Stimulated activated CD4-positive, alpha-beta T cell treated with anti-CD3 and anti-CD28 coated beads, TNF-alpha, amount 100 ng/mL, for 24 hours (primary cell): ENCODE results near the gene C1orf174.

ENCODE experiments used
- DNase-seq, 3 experiments: peaks; one replicate each; pipeline ENCODE4 v3.0.0-alpha.2; 2020; ENCODE audit warnings: low read depth in 3 of 3

Gene C1orf174

DNA sequence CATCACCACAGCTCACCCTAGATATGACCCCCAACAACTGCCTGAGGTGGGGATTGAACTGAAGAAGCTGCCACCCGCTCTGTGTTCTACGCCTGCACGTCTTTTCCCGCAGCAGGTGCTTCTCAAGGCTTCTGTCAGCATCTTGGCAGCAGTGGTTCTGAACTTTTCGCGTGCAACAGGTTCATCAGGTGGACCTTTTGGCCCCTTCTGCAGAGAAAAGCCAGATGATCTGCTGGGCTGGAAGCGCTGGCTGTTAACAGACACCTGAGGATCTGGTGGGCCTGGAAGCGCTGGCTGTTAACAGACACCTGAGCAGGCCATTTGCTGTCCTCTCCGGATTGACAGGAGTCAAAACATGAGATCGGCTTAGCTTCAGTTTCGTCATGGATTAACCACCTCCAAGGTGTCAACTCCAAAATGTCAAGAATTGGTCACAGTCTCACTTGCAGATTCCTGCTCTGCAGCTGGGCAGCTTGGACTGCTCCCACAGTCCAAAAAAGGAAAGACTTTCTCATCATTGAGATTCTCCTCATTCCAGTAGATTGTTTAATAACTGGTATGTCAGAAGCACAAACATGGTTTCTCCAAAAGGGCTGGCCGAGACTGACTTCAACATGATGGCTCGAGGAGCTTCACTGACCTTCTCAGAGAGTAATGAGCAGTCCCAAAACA lies 4.7 kb downstream of the C1orf174 start:
- DNase-seq = no peak

DNA sequence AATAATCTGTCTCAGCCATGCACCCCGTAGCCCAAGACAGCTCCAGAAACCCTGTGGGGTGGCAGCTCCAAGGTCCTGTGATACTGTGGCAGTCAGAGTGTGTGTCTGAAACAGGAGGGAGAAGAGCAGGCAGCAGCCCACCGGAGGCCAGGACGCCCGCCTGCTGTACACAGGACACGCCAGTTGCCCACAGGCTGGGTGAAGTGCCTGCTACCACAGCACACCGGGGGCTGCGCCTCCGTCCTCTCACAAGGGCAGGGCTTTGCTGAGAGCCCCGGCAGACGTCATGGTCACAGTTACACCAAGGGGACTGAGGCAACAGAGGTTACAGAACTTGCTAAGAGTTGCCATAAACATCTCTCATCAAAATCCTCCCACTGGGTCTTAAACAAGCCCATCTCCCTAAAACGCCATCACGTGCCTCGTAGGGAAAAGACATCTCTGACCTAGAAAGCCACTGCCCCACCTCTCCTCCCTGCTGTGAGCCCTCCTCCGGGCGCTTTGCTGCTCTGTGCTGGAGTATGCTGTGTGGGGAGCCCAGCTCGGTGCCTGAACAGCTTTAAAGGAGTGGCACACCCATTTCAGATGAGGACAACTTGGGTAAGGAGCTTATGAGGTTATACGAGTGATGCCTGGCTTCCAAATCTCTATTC lies 5.3 kb downstream of the C1orf174 start:
- no peak for DNase-seq

DNA sequence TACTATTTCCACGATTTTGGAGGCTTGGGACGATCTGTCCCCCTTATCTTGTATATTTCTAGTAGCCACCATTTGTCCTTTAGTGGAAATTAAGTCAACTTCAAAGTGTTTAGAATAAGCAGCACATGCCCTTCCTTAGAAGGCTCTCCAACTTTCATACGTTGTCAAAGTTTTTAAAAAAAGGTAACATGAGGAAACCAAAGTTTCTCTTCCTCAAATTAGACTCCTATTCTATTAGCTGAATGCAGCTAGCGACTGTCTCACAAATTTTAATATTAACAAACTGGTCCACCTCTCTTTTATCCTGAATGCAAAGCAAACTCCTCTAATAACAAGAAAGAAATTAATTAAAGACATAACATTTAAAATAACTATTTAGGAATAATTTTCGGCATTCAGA lies 6.9 kb downstream of the C1orf174 start:
- no peak for DNase-seq

DNA sequence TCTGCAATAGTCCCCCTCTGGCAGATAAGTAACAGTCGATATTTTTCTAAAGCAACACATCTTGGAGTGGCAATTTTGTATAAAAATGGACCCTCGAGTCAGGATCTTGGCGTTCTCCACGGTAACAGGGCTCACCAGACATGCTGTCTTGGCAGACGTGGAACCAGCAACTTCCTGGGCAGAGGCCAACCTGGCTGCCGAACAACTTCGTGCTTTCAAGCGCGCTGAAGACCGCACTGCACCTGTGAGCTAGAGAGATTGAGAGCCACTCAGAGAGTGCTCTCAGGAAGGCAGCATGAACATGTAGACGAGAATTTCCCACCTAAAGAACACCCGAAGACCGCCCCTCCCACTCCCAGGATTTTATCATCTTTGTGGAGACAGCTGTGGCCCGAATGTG lies 7.3 kb downstream of the C1orf174 start:
- DNase-seq = no peak

DNA sequence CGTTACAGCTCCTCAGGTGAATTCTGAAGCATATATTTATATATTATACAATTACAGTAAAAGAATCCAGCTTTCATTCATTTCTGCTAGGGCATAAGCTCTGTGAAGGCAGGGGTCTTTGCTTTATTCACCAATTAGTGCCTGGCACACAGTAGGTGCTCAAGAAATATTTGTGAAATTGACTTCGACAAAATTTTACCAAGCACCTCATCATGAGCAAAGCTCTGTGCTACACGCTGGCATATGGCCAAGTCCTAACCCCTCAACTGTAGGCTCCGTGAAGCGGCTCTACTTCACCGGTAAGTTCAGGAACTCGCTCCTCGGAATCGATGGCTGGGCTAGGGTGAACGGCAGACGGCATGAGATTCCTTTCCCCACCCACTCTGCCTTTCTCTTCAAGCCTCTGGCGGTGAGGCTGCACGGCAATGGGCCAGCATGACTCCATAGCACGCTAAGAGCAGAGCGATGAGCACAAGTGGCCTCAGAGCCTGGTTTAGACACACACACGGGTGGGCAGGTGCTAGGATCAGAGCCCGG lies 8.7 kb downstream of the C1orf174 start:
- DNase-seq = no peak

DNA sequence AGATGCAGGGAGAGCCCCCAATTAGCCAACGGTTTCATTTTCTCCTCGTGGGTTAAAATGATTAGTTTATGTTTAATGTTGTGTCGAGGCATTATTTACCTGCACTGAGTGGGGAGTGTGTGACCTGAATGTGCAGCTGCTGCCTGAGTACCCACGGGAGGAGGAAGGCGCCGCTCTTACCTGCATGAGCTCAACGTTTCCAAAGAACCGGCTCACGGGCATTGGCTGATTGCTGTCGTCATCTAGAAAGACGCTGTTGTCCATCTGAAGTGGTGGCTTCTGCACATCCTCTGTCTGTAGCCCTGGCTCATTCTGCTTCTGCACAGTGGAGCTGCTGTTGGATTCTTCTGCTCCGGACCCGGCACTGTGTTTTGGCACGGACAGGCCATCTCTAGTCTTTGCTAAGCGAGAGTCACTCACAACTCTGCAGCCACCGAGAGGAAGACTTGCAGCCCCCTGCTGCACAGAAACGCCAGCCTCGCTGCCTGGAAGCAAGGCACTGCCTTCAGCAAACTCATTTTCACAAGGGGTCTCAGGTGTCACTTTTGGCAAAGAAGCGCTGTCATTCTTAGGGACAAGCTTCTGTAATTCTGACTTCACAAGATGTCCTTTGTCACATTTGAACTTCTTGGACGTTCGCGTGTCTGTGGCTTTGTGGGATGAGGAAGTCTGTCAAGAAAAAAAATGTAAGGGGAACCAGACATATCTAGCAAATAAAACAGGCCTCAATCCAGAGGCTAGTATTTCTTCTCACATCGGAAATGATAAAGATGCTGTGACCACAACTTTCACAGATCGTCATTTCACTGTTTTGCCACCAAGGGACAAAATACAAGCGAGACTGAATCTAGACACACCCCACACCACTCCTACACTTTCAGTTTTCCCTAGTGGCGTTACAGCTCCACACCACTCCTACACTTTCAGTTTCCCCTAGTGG lies 9.4 kb downstream of the C1orf174 start:
- no peak for DNase-seq

DNA sequence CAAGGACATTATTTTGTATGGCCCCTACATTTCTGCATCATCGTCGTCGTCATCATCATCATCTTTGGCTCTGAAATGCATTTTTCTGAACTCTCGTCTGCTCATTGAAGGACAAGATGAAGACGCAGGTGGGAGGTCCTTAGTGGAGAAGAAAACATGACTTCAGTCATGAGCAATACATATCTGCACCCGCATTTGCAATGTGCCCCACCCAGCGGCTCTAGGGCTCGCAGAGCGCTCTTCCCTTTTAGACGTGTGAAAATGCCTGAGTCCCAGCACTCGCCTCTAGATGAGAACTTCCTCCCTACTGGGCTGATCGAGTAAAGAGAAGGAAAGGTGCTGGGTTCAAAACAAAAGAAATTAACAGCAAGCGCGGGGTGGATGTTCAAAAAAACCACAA lies 10.1 kb downstream of the C1orf174 start:
- no peak for DNase-seq

DNA sequence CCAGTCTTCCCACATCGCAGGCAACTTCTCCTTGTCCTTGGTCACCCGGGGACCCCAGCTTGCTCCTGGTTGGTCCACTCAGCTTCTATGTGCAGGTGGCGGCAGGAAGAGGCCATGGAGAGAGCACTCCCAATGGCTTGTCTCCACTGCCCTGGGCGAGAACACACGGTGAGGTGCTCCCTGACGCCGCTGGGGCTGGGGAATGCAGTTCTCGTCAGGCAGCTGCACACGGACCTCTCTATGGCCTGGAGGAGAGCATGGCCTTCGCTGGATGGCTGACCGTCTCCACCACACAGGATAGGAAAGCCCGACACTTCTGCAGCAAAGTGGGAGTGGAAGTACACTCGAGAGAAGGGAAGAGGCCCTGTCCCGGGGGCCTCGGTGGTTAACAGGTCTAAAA lies 11.8 kb downstream of the C1orf174 start:
- no peak for DNase-seq

DNA sequence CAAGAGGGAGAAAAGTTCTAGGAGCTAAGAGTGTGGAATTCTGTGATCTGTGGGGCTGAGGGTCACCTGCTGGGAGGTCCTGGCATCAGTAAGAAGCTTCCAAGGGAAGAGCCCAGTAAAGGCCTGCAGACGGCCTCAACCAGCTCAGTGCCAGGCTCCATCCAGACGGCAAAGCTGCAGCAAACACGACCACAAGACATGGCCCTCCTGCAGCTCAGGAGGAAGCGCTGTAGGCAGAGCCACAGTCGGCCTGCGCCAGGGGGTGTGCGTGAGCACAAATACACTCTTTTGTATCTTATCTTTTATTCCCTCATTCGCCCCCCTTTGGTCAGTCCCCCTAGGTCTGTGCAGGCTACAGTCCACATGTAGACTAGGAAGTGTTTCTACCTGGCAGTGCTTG lies 13.4 kb downstream of the C1orf174 start:
- DNase-seq = no peak

DNA sequence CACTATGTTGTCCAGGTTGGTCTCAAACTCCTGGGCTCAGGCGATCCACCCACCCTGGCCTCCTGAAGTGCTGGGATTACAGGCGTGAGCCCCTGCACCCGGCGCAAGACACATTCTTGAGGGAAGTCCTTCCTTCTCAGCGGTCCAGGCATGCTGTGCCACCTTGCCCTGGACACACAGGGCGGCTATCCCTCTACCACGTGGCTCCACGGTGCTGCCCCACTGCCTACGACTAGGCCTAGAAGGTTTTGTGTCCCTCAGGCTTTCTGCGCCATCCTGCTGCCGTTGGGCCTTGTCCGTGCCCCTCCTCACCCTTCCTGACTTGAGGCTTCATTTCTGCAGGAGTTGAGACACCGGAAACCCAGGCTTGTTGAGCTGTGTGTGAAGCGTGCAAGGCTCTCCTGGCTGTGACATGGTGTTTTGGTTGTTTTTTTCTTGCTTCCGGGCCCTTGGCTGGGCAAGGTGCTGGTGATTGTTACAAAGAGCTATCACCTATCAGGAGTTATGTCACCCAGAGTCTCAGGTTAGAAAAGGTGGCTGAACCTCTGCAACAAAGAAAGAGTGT lies 13.9 kb downstream of the C1orf174 start:
- DNase-seq = no peak

DNA sequence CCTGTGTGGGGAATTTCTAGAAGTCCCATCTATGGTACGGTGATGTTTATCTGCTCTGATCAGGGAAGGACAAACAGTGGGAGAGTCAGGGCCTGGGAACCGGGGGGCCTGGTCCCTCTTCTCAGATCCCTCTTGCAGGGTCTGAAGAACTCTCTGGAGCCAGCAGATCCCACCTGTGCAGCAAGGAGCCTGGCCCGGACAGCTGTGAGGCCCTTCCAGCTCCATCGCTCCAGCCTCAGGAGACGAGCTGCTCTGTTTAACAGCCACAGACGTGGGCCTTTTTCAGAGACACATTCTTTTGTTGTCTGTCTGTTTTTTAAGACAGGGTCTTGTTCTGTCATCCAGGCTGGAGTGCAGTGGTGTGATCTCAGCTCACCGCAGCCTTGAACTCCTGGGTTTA lies 14.5 kb downstream of the C1orf174 start:
- DNase-seq = no peak

DNA sequence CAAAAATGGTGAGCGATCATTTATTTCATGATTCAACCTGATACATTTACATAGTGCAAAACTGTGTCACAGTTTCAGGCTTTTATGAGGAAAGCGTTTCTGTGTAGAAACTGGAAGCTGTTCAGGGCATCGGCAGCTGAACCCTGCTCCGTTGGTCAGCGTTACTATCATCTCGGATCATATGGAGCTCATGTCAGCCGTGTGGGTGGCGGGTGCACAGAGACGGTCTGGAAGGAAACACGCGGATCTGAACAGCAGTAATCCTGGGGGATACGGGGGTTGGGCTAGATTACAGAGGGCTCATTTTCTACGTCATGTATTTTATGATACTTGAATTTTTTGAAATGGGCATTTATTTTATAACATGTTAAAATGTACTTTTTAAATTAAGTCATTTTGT lies 15.1 kb downstream of the C1orf174 start:
- no peak for DNase-seq

DNA sequence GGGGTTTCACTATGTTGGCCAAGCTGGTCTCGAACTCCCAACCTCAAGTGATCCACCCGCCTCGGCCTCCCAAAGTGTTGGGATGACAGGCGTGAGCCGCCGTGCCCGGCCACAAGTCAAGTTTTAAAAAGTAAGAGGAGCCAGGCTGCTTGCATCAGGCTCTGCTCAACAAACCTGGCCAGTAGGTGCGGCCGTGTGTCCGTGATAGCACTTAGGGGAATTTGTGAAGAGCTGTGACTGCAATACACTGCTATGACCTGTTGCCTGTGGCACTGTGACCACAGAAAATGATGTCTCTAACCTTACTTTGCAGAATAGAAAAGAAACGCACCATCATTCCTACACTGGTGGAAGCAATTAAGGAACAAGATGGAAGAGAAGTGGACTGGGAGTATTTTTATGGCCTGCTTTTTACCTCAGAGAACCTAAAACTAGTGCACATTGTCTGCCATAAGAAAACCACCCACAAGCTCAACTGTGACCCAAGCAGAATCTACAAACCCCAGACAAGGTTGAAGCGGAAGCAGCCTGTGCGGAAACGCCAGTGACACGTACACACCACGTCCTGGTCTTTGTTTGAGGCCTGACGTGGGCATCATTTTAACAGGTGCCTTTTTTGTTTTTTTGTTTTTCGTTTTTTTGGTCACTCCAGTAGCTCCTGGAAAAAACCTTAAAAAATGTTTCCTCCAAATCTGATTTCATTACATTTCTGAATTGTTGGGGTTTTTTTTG lies 16.7 kb downstream of the C1orf174 start:
- no peak for DNase-seq

DNA sequence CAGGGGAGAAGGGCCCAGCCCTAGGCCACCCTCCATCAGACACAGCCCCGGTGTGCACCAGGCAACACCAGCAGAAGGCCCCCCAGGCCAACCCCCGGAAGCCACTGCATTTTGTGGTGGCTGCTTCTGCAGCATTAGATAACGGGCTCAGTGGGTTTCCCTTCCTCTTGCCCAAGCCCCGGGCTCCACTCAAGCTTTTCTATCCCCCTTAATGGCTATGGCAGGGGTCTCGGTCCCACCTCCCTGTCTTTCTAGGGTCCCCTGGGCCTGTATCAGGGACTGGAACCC lies 18.9 kb downstream of the C1orf174 start:
- DNase-seq = no peak

DNA sequence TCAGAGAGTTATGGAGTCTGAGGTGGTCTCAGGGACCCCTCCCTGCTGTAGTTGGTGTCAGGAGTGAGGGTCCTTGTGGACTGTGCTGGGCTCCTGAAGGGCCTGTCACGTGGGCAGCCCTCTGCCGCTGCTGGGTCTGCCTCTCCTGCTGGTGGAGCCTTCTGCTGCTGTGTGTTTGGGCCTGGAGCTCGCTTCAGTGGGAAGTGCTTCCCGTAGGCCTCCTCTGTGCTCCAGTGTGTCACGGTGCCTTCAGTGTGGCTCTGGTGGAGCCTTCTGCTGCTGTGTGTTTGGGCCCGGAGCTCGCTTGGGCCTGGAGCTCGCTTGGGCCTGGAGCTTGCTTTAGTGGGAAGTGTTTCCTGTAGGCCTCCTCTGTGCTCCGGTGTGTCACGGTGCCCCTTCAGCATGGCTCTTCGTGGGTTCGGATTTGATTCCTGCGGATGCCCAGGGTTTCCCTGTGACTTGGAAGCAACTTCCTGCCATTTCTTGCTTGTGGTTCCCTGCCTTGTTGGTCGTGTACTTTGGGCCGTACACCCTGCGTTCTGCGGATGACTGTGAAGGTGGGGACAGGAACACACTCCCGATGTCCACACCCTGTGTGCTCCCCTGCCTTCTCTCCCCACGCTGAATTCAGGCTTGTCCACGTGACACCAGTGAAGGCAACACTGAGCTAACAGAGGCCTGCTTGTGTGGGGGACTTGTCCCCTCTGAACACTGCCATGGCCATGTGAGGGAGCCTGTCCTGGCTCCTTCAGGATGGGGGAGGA lies 19.5 kb downstream of the C1orf174 start:
- no peak for DNase-seq

DNA sequence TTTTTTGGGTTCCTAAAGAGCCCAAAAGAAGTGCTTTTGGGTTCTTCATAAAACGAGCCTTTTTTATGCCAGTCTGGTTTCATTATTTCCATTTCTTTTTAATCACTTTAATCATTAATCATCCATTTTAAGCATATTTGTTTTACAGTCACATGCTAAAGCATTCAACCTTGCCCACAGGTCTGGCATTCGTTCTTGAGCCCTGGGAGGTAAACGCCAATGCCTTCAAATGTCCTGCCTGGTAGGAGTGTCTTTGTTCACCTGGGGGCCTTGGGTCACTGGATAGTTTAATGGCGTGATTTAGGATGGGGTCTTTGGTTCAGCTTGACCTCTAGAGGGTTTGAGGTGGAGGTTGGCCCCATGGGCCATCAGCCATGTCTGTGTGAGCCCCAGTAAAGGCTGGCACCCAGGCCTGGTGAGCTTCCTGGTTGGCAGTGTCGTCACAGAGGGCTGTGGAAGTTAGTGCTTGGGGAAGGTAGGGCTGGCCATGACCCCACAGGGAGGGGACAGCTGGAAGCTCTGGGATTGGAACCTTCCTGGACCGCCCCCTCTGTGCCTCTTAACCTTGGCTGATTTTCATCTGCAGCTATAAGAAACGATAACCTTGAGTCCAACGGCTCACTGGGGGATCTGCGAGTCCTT lies 20.2 kb downstream of the C1orf174 start:
- DNase-seq = no peak

DNA sequence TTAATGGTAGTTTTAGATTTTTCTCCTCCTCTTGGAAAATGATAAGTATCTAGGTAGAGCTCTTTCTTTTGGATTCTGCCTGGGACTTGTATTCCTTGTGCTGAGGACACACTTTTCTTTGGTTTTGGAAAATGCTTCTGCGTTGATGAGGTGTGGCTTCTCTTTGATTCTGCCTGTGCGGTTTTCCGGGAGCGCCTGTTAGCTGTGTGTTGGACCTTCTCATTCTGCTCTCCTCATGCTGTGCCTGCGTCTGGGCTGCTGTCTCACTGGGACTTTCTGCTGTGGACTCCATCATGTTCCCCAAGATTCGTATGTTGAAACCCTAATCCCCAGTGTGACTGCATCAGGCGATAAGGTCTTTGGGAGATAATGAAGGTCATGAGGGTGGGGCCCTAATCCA lies 21.0 kb downstream of the C1orf174 start:
- DNase-seq = no peak

DNA sequence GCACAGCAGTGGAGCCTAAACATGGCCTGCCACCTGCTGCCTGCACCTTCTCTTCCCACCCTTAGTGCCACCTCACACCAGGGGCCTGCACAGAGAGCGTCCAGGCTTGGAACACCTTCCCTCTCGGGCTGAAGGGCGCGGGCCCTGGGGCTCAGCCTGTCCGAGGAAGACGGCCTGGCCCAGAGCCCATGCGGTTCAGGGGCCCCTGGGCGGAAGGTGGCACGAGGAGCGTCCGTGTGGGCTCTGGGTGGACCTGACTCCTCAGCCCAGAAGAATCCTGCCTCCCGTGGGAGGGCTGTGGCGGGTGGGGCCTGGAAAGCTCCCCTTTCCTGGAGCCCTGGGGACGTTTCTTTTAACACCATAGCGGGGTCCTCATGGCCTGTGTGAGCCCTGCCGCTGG lies 23.4 kb downstream of the C1orf174 start:
- no peak for DNase-seq

DNA sequence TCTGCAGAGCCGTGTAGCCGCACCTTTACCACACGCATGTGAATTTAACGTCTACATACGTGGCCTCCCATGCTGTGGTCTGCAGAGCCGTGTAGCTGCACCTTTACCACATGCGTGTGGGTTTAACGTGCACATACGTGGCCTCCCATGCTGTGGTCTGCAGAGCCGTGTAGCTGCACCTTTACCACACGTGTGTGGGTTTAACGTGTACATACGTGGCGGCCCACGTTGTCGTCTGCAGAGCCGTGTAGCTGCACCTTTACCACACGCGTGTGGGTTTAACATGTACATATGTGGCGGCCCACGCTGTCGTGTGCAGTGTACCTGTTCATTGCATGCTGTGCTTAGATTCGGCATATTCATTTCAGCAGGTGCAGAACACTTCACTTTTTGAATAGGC lies 25.3 kb downstream of the C1orf174 start:
- no peak for DNase-seq

DNA sequence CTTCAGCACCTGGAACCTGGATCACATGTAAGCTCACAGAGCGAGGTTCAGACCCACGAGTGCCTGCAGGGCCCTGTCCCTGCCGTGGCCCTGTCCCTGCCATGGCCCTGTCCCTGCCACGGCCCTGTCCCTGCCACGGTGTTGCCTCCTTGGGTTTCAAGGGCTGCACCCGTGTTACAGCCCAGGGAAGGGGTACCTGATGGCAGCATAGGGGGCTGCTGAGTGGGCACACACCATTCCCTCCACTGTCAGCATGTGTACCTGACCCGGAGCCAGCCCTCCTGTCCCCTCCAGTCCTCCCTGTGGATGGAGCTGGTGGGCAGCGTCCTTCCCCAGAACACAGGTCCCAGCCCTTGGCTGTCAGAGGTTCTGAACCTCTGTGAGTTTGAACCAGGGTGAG lies 27.5 kb downstream of the C1orf174 start:
- no peak for DNase-seq

DNA sequence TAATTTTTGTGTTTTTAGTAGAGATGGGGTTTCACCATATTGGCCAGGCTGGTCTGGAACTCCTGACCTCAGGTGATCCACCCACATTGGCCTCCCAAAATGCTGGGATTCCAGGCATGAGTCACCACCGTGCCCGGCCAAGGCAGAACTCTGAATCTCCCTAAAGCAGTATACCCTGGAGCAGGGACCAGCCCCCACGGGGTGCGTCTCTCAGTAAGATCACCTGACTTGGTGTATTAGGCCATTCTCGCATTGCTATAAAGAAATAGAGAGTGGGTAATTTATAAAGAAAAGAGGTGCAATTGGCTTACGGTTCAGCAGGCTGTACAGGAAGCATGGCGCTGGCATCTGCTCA lies 28.6 kb downstream of the C1orf174 start:
- no peak for DNase-seq
